IPS-NIHi7 (cell line): ENCODE data around the gene RPL4.
"Not testable (repeated sequence)": the region's sequence is repeated elsewhere in the genome, so short reads cannot be mapped to it uniquely, and the experiment has no call there.

ENCODE experiments used
- DNase-seq: peaks from one replicate; pipeline ENCODE4 v3.0.0; 2012; ENCODE audit warnings: mixed read lengths; ENCODE audit errors: extremely low spot score

Gene RPL4

DNA sequence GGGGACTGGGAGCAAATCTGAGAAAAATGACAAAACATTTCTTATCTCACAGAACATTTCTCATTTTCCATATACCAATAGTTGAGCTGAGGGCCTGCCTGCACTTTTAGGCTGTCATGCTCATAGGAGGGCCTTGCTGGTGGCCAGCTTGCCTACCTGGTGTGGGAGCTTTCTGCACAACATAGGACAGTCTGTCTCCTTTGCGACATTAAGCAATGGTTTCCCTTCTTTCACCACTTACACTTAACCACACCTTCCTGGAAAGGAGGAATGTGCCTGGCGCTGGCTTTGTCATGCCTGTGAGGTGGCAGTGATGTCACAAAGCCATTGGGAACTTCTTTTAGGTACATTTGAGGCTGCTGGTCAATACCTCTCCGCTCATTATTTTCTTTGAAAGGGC lies 12.8 kb downstream of the RPL4 start:
- no peak for DNase-seq

DNA sequence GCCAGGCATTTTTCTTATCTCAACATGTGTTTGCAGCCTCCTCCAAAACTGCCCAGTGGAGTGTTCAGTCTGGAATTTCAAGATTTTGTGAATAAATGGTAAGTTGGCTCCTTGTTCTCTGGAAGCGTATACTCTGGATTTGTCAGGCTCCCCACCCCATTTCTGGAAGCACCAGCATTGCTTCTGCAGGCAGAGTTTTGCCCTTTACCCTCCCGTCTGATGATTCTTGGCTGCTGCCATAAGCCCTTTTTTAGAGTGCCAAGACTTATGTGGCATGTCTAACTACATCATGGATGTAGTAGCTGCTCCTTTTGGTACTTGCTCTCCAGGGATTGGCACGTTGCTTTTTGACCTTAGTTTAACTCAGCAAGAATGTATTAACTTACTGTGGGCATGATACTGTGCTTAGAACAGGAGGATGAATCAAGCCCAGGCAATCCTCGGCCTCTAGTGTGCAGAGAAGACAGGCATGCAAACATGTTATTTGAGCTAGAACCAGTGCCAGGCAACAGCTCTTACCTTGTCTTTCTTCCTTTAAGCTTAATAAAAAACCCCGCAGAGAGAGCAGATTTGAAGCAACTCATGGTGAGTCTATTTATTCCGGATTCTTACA lies 15.4 kb downstream of the RPL4 start:
- no peak for DNase-seq

DNA sequence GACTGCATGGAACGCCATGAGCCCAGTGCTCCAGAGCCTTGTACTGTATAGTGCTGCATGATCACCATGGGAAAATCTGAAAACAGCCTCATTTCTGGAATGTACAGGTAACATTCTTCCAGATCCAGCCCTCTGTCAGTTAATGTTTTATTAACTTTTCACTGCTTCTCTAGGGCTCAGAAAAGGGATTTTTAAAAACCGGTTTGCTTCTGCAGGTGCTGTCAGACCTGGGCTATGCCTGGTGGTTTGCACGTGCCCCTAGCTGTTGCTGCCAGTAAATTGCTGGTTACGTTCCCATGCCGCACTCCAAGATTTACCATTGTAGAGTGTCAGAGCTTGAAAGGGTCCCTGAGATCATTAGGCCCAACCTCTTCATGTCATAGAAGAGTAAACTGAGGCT lies 16.1 kb downstream of the RPL4 start:
- no peak for DNase-seq

GRCh38 chr15:66486887-66487286 lies 17.8 kb downstream of the RPL4 start:
- DNase-seq: no peak

GRCh38 chr15:66484539-66485112 lies 20.0 kb downstream of the RPL4 start:
- DNase-seq: no peak

GRCh38 chr15:66483131-66483566 lies 21.5 kb downstream of the RPL4 start:
- DNase-seq: no peak

DNA sequence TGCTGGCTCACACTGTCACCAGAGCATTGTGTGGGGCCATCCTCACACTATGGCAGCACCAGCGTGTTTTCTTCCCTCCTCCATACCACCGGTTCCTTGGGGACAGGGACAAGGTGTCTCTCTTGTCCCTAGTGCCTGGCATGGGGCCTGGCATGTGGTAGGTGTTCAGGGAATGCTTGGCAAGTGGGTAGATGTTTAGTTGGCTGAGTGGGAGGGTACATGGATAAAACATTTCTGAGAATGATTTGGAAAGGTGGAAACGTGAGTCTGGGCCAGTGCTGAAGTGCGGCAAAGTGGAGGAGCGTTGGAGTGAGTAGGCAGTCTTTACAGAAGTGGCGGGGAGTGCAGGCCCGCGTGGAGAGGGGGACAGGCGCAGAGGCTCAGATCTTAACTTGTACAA lies 22.1 kb downstream of the RPL4 start:
- no peak for DNase-seq

DNA sequence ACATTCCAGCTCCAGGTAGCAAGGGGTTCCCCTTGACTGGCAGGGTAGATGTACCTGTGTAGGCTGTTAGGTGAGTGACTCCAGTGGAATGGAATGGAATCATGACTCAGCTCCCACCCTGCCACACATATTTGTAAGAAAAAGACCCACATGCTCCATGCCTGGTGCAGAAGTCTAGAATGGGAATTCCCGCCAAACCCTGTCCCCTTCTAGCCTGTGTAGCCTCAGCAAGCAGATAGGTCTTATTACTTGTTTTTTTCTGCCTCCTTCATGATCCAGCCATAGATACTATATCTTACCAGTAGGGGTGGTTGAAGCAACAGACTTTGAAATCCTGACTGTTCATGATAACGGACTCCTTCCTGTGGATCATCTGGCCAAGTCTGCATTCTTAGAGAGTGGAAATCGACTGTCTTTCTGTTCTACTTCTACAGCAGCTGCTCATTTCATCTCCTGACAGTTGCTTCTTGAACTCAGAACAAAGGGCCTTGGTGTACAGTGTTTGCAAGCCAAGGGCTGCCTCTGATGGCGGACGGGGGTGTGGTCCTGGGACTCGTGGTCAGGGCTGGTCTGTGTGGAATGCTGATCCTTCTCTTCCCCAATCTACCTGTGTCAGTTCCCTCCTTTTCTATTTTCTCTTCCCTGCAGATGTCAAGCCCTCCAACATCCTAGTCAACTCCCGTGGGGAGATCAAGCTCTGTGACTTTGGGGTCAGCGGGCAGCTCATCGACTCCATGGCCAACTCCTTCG lies 23.4 kb downstream of the RPL4 start:
- DNase-seq: no peak

GRCh38 chr15:66480267-66480666 lies 24.4 kb downstream of the RPL4 start:
- DNase-seq: no peak

DNA sequence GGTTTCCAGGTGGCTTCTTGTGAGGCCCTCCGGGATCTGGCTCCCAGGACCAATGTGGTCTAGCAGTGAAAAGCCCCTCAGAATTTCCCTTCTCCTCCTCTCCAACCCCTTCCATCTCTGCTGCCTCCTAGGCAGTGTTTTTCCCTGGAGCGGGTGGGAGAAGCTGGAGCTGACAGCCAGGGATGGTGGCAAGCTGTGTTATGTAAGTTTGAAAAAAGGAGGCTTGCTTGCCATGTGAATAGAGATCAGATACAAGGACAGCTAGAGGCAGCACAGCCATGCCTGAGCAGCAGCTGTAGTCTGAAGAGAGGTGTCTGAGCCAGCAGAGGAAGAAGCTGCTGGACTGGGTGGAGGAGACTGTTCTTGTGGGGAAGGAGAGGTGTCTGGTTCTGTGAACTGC lies 27.6 kb downstream of the RPL4 start:
- DNase-seq: no peak

GRCh38 chr15:66476535-66476934 lies 28.1 kb downstream of the RPL4 start:
- no peak for DNase-seq

DNA sequence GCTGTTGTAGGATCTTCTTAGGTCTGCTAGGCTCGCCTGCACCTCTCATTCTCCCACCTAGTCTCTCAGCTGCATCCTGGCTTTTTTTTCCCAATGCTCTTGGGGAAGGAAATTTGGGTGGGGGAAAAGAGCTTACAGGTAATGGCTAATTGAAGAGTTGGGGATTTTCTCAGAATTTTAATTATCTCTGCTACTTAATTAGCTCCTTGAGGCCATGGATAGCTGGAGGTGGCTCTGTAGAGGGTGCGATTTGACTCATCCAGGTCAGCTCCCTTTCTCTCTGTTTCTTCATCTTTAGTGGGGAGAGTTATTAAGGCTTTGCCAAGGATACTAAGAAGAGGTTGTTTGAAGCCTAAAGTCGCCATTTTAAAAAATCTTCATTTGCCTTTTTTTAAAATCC lies 29.7 kb downstream of the RPL4 start:
- no peak for DNase-seq

DNA sequence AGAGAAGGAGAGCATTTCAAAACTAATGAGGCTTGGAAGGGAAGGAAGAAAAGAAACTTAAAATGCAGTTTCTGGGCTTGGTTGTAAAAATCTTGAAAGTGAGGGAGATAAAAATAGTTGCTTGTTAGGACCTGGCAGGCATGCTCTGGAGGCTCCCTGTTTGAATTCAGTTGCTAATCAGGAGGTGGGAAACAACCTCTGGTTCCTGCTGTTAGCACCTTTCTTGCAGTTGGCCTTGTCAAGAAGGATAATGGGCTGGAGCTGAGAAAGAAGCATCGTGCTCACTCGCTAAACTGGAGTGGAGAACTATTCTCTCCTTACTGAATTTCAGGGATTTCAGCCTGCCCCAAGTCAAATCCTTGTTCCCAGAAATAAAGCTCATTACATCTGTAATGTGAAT lies 30.5 kb downstream of the RPL4 start:
- peak; percentile 71 for DNase-seq

GRCh38 chr15:66472176-66472999 lies 32.3 kb downstream of the RPL4 start:
- no peak for DNase-seq

- DNase-seq: not testable (repeated sequence)
These were observed 33.8 kb downstream of the RPL4 start for GRCh38 chr15:66470825-66471224.

- not testable (repeated sequence) for DNase-seq
These were observed 37.3 kb downstream of the RPL4 start for GRCh38 chr15:66467162-66468040.

- DNase-seq: not testable (repeated sequence)
These were observed 39.4 kb downstream of the RPL4 start for GRCh38 chr15:66465294-66465693.

DNA sequence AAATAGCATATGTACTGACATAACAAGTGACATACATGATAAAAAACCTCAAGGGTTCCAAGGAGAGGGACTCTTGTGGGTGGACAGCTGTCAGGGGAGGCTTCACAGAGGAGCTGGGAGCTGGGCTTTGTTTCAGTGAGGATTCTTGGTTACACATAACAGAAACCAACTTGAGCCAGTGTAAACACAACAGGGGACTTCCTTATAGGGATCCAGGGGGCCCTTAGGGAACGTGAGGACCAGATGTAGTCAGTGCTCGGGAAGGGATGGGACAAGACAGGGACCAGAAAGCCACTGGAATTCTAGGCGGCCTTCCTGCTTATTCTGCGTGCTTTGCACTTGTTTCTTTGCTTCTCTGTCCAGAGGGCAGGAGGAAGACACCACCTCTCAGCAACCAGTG lies 42.0 kb downstream of the RPL4 start:
- no peak for DNase-seq

DNA sequence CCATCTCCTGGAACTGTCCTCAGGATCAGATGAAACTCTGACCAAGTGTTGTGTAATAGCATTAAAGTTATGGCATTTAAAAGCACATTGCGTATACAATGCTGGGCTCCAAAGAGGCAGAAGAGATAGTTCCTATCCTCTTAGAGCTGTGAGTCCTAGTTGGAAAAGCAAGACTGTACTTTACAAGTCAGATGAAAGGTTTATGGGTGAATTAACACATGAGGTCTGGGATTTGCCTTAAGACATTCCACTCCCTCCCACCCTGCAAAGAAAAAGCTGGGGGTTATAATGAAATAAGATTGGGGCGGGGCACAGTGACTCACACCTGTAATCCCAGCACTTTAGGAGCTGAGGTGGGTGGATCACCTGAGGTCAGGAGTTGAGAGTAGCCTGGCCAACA lies 42.7 kb downstream of the RPL4 start:
- no peak for DNase-seq

- not testable (repeated sequence) for DNase-seq
These were observed 43.4 kb downstream of the RPL4 start for GRCh38 chr15:66461294-66461693.
